Liver (tissue), 9 donors: ENCODE results near the gene CCKAR. TPM values are rescaled to one million over a fixed set of nuclear protein-coding genes. Genes with fewer than 3 reads are reported as not detected.

ENCODE experiments used
- DNase-seq: peaks from one replicate; pipeline ENCODE4 v3.0.0-alpha.2; 2017; ENCODE audit warnings: low spot score
- H3K27ac ChIP-seq, 2 donors: one replicate each; pipeline ENCODE4 v1.7.0; 2013; ENCODE audit warnings: inconsistent platforms in 2 of 2, low read length in 2 of 2, control low read depth in 1 of 2, low read depth in 1 of 2, mild to moderate bottlenecking in 1 of 2
- H3K27me3 ChIP-seq, 4 donors: one replicate each; pipeline versions ENCODE4 v1.6.1 to v1.7.0; 2013; ENCODE audit warnings: low read length in 3 of 4, inconsistent platforms in 1 of 4, mild to moderate bottlenecking in 1 of 4, moderate library complexity in 1 of 4; ENCODE audit not compliant: control insufficient read depth in 4 of 4, insufficient read depth in 4 of 4
- H3K36me3 ChIP-seq, 4 donors: one replicate each; pipeline versions ENCODE4 v1.6.1 to v1.7.0; 2013; ENCODE audit warnings: low read length in 3 of 4, mild to moderate bottlenecking in 3 of 4, low read depth in 1 of 4, moderate library complexity in 1 of 4; ENCODE audit not compliant: control insufficient read depth in 4 of 4, insufficient read depth in 3 of 4
- H3K4me1 ChIP-seq, 4 donors: one replicate each; pipeline versions ENCODE4 v1.6.1 to v1.7.0; 2013; ENCODE audit warnings: low read length in 3 of 4, mild to moderate bottlenecking in 3 of 4, moderate library complexity in 1 of 4; ENCODE audit not compliant: control insufficient read depth in 4 of 4, insufficient read depth in 4 of 4
- H3K4me3 ChIP-seq, 3 donors: one replicate each; pipeline versions ENCODE4 v1.6.1 to v1.7.0; 2013; ENCODE audit warnings: low read length in 3 of 3, control low read depth in 1 of 3, low read depth in 1 of 3, mild to moderate bottlenecking in 1 of 3
- H3K9ac ChIP-seq, 2 donors: one replicate each; pipeline ENCODE4 v1.7.0; 2013; ENCODE audit warnings: low read length in 2 of 2, mild to moderate bottlenecking in 2 of 2, moderate library complexity in 2 of 2, control low read depth in 1 of 2, low read depth in 1 of 2
- H3K9me3 ChIP-seq, 4 donors: one replicate each; pipeline versions ENCODE4 v1.6.1 to v1.7.0; 2013; ENCODE audit warnings: low read length in 3 of 4; ENCODE audit not compliant: control insufficient read depth in 4 of 4
- CTCF ChIP-seq: fragments of 150-350 bp; IDR thresholded peaks from 2 replicates; pipeline ENCODE4 v1.5.1; 2017; ENCODE audit warnings: improper control_type of control experiment, low read depth, low read length; ENCODE audit not compliant: missing input control
- EGR1 ChIP-seq, 2 donors: IDR thresholded peaks; 2 replicates each; pipeline ENCODE4 v1.6.1; 2016 to 2018; ENCODE audit warnings: antibody characterized with exemption in 2 of 2, low read depth in 2 of 2
- FOXA1 ChIP-seq: IDR thresholded peaks from 2 replicates; pipeline ENCODE4 v1.6.1; 2016; ENCODE audit warnings: antibody characterized with exemption
- FOXA2 ChIP-seq: IDR thresholded peaks from 2 replicates; pipeline ENCODE4 v1.6.1; 2016; ENCODE audit warnings: antibody characterized with exemption
- GABPA ChIP-seq, 2 donors: IDR thresholded peaks in 1 of 2; conservative IDR thresholded peaks in 1 of 2; 2 replicates each; pipeline ENCODE4 v1.6.1; 2016; ENCODE audit warnings: antibody characterized with exemption in 2 of 2, mild to moderate bottlenecking in 1 of 2, moderate library complexity in 1 of 2
- HNF4A ChIP-seq, 2 donors: conservative IDR thresholded peaks; 2 replicates each; pipeline ENCODE4 v1.6.1; 2016; ENCODE audit warnings: antibody characterized with exemption in 2 of 2, mild to moderate bottlenecking in 2 of 2
- HNF4G ChIP-seq: IDR thresholded peaks from 2 replicates; pipeline ENCODE4 v1.6.1; 2016; ENCODE audit warnings: antibody characterized with exemption
- JUND ChIP-seq, 2 donors: IDR thresholded peaks; 2 replicates each; pipeline ENCODE4 v1.6.1; 2016; ENCODE audit warnings: antibody characterized with exemption in 2 of 2
- NR2F2 ChIP-seq: IDR thresholded peaks from 2 replicates; pipeline ENCODE4 v1.6.1; 2016; ENCODE audit warnings: antibody characterized with exemption
- RAD21 ChIP-seq, 2 donors: IDR thresholded peaks; 2 replicates each; pipeline ENCODE4 v1.6.1; 2016; ENCODE audit warnings: antibody characterized with exemption in 2 of 2, mild to moderate bottlenecking in 2 of 2
- REST ChIP-seq: IDR thresholded peaks from 2 replicates; pipeline ENCODE4 v1.6.1; 2016; ENCODE audit warnings: antibody characterized with exemption, mild to moderate bottlenecking
- RXRA ChIP-seq, 2 donors: IDR thresholded peaks; 2 replicates each; pipeline ENCODE4 v1.6.1; 2017 to 2018; ENCODE audit warnings: antibody characterized with exemption in 2 of 2, mild to moderate bottlenecking in 1 of 2
- SP1 ChIP-seq: IDR thresholded peaks from 2 replicates; pipeline ENCODE4 v1.6.1; 2018; ENCODE audit warnings: antibody characterized with exemption, mild to moderate bottlenecking
- TAF1 ChIP-seq: conservative IDR thresholded peaks from 2 replicates; pipeline ENCODE4 v1.6.1; 2016; ENCODE audit warnings: antibody characterized with exemption, mild to moderate bottlenecking
- YY1 ChIP-seq: IDR thresholded peaks from 2 replicates; pipeline ENCODE4 v1.6.1; 2016; ENCODE audit warnings: antibody characterized with exemption, mild to moderate bottlenecking
- WGBS: extraction: QIAGEN DNeasy Blood & Tissue Kit; methylation state at CpG from one replicate; pipeline ENCODE4 v1.1.7; 2013; 5-methylcytosine and 5-hydroxymethylcytosine counted together
- polyA plus RNA-seq, 2 donors: library from polyadenylated mRNA; stranded (reverse) in 1 of 2; unstranded in 1 of 2; fragments of 200-250 nt in 1 of 2; fragments of >200 nt in 1 of 2; fragmentation: Nextera tagmentation in 1 of 2; extraction: Ambion mirVana in 1 of 2; gene quantifications; one replicate each; pipeline versions ENCODE4 v1.2.1 to v1.2.3, GENCODE V29; 2013 to 2015
- total RNA-seq, 2 donors: library from RNA; depleted of rRNA; stranded (reverse); fragments of >200 nt; gene quantifications; one replicate each; pipeline ENCODE4 v1.2.3, GENCODE V29; 2014
- TF ChIP-seq, protein P1 (sequence below): IDR thresholded peaks from 2 replicates; pipeline ENCODE4 v1.6.1; 2016; ENCODE audit warnings: antibody characterized with exemption
- TF ChIP-seq, protein P2 (sequence below): IDR thresholded peaks from 2 replicates; pipeline ENCODE4 v1.6.1; 2016; ENCODE audit warnings: antibody characterized with exemption
- TF ChIP-seq, protein P3 (sequence below): IDR thresholded peaks from 2 replicates; pipeline ENCODE4 v1.6.1; 2016; ENCODE audit warnings: antibody characterized with exemption
- donor health status: healthy.
- donor health status: healthy.
- donor health status: healthy.
- donor health status: healthy.
- donor health status: healthy.

The CCKAR gene
- total and polyA plus RNA-seq, 4 donors: not detected

- Histone ChIP-seq H3K4me1 (no peaks in the 10 kb centered on the region), H3K4me3 (no peak overlapping the region), H3K9me3 (no peaks in the 10 kb centered on the region), H3K9ac (no peak overlapping the region), H3K27ac (no peak overlapping the region), H3K27me3 (no peaks in the 10 kb centered on the region), H3K36me3 (no peaks in the 10 kb centered on the region)
- 92% methylated on average over 14 of the region's 14 CpGs for WGBS
- DNase-seq: no peak
- TF ChIP-seq GABPA (IDR thresholded peaks at IDR 0.05 in 1 of 2, conservative IDR thresholded peaks at IDR 0.05 in 1 of 2): no peak
- TF ChIP-seq HNF4A (conservative IDR thresholded peaks at IDR 0.05): no peak
- no peak for TF ChIP-seq RXRA (IDR thresholded peaks at IDR 0.05)
- TF ChIP-seq HNF4G: no peak
- TF ChIP-seq JUND (IDR thresholded peaks at IDR 0.05): no peak
- no peak for TF ChIP-seq NR2F2
- TF ChIP-seq RAD21 (IDR thresholded peaks at IDR 0.05): no peak
- no peak for TF ChIP-seq SP1
Observed at GRCh38 chr4:26464420-26465095, 25.7 kb downstream of the CCKAR start.

GRCh38 chr4:26463386-26463785 lies 26.9 kb downstream of the CCKAR start:
- Histone ChIP-seq H3K4me3 (no peak overlapping the region), H3K27ac (no peak overlapping the region), H3K27me3 (no peaks in the 10 kb centered on the region), H3K9ac (no peak overlapping the region), H3K36me3 (no peaks in the 10 kb centered on the region), H3K4me1 (no peaks in the 10 kb centered on the region), H3K9me3 (no peaks in the 10 kb centered on the region)
- 91% methylated on average over 2 of the region's 2 CpGs for WGBS
- TF ChIP-seq, protein P1, sequence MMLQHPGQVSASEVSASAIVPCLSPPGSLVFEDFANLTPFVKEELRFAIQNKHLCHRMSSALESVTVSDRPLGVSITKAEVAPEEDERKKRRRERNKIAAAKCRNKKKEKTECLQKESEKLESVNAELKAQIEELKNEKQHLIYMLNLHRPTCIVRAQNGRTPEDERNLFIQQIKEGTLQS: no peak
- TF ChIP-seq FOXA2: no peak
- no peak for TF ChIP-seq YY1
- TF ChIP-seq, protein P2, sequence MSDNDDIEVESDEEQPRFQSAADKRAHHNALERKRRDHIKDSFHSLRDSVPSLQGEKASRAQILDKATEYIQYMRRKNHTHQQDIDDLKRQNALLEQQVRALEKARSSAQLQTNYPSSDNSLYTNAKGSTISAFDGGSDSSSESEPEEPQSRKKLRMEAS: no peak
- no peak for TF ChIP-seq REST
- TF ChIP-seq GABPA (IDR thresholded peaks at IDR 0.05 in 1 of 2, conservative IDR thresholded peaks at IDR 0.05 in 1 of 2): no peak
- TF ChIP-seq TAF1: no peak
- TF ChIP-seq EGR1 (IDR thresholded peaks at IDR 0.05; ENCODE audit: low read depth in 2 of 2): no peak
- TF ChIP-seq SP1: no peak
- TF ChIP-seq NR2F2: no peak
- no peak for TF ChIP-seq FOXA1
- TF ChIP-seq RXRA (IDR thresholded peaks at IDR 0.05): no peak
- TF ChIP-seq JUND (IDR thresholded peaks at IDR 0.05): no peak
- no peak for TF ChIP-seq CTCF
- no peak for TF ChIP-seq HNF4G
- TF ChIP-seq RAD21 (IDR thresholded peaks at IDR 0.05): no peak
- no peak for TF ChIP-seq HNF4A (conservative IDR thresholded peaks at IDR 0.05)
- TF ChIP-seq, protein P3, sequence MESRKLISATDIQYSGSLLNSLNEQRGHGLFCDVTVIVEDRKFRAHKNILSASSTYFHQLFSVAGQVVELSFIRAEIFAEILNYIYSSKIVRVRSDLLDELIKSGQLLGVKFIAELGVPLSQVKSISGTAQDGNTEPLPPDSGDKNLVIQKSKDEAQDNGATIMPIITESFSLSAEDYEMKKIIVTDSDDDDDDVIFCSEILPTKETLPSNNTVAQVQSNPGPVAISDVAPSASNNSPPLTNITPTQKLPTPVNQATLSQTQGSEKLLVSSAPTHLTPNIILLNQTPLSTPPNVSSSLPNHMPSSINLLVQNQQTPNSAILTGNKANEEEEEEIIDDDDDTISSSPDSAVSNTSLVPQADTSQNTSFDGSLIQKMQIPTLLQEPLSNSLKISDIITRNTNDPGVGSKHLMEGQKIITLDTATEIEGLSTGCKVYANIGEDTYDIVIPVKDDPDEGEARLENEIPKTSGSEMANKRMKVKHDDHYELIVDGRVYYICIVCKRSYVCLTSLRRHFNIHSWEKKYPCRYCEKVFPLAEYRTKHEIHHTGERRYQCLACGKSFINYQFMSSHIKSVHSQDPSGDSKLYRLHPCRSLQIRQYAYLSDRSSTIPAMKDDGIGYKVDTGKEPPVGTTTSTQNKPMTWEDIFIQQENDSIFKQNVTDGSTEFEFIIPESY: no peak
- DNase-seq: no peak
